K562 (cell line): ENCODE data around the gene SMIM23. TPM values are rescaled to one million over a fixed set of nuclear protein-coding genes. Genes with fewer than 3 reads are reported as not detected.

Experiments
- ATAC-seq: fragments of 200-7000 bp; cut with Tn5 transposase; 3 replicates; pipeline ENCODE4 v1.9.1; 2020; ENCODE audit warnings: moderate library complexity
- BruUV-seq: library from RNA; stranded (reverse); fragments of 400-500 nt; replicated peaks from 2 replicates; lab custom pipeline; 2021; lab: Mats Ljungman, UMichigan
- CTCF ChIA-PET: fragments of 300-600 bp; formaldehyde crosslinking; extraction: SDS; loops from one replicate; lab custom pipeline; 2021; ENCODE audit warnings: low intra/inter-chr PET ratio; lab: Yijun Ruan, JAX
- POLR2A ChIA-PET: fragments of 300-600, 350-650 bp; sonication (Branson Sonifier 250); formaldehyde crosslinking; extraction: SDS; loops from one replicate; lab custom pipeline; 2021; ENCODE audit warnings: antibody characterized with exemption, inconsistent platforms; lab: Yijun Ruan, JAX
- DNase-seq, 4 experiments: peaks; one replicate each; pipeline versions ENCODE4 v3.0.0 to v3.0.0-alpha.2; 2011 to 2018; ENCODE audit warnings: low spot score in 3 of 4, mixed read lengths in 3 of 4; ENCODE audit errors: extremely low read depth in 1 of 4
- FAIRE-seq: peaks from 2 replicates; lab custom pipeline; 2011; peaks lifted over from hg19 to GRCh38; lab: Jason Lieb, UNC
- H2AFZ ChIP-seq: 2 replicates; pipeline ENCODE4 v1.6.0; 2011; ENCODE audit warnings: low read depth, low read length, control low read depth, inconsistent platforms
- H3K27ac ChIP-seq: fragments of 200-600 bp; 3 replicates; pipeline ENCODE4 v1.8.0; 2011; ENCODE audit warnings: low read depth, mild to moderate bottlenecking, control low read depth, inconsistent platforms, low read length, moderate library complexity, mixed read lengths; ENCODE audit errors: extremely low read depth
- H3K27me3 ChIP-seq, 2 experiments: fragments of 300-600 bp in 1 of 2; 2 replicates in 1 of 2; 3 replicates in 1 of 2; pipeline versions ENCODE4 v1.6.0 to v1.8.0; 2011; ENCODE audit warnings: inconsistent platforms in 2 of 2, low read length in 2 of 2, mild to moderate bottlenecking in 1 of 2, mixed read lengths in 1 of 2, moderate library complexity in 1 of 2; ENCODE audit not compliant: control insufficient read depth in 2 of 2, insufficient read depth in 2 of 2
- H3K36me3 ChIP-seq: fragments of 300-600 bp; 3 replicates; pipeline ENCODE4 v1.8.0; 2011; ENCODE audit warnings: mild to moderate bottlenecking, low read length, inconsistent platforms; ENCODE audit not compliant: control insufficient read depth, insufficient read depth
- H3K4me1 ChIP-seq, 2 experiments: fragments of 200-600 bp in 1 of 2; replicated peaks in 1 of 2; 2 replicates in 1 of 2; 3 replicates in 1 of 2; pipeline versions ENCODE4 v1.5.1 to v1.8.0; 2011; ENCODE audit warnings: inconsistent platforms in 2 of 2, low read length in 2 of 2, mild to moderate bottlenecking in 1 of 2, mixed read lengths in 1 of 2, moderate library complexity in 1 of 2; ENCODE audit not compliant: control insufficient read depth in 2 of 2, insufficient read depth in 2 of 2
- H3K4me2 ChIP-seq: 2 replicates; pipeline ENCODE4 v1.6.1; 2011; ENCODE audit warnings: low read length, control low read depth, inconsistent platforms, mixed read lengths; ENCODE audit not compliant: insufficient read depth
- H3K4me3 ChIP-seq: fragments of 200-600 bp; sonication (generic), shearing (Covaris generic); 2 replicates; pipeline ENCODE4 v1.5.1; 2016; ENCODE audit warnings: control low read depth, inconsistent platforms
- H3K79me2 ChIP-seq: fragments of 200-600 bp; 3 replicates; pipeline ENCODE4 v1.8.0; 2011; ENCODE audit warnings: low read length, inconsistent platforms; ENCODE audit not compliant: control insufficient read depth, insufficient read depth
- H3K9ac ChIP-seq, 2 experiments: 2 replicates each; pipeline versions ENCODE4 v1.6.0 to v1.6.1; 2011; ENCODE audit warnings: low read depth in 2 of 2, low read length in 2 of 2, control low read depth in 1 of 2, inconsistent platforms in 1 of 2, mild to moderate bottlenecking in 1 of 2, mixed read lengths in 1 of 2; ENCODE audit not compliant: insufficient read depth in 1 of 2
- H3K9me1 ChIP-seq: one replicate; pipeline ENCODE4 v1.6.0; 2011; ENCODE audit warnings: inconsistent platforms, mild to moderate bottlenecking, low read length, moderate library complexity; ENCODE audit not compliant: control insufficient read depth, insufficient read depth
- H3K9me3 ChIP-seq: replicated peaks from 2 replicates; pipeline ENCODE4 v1.5.1; 2011; ENCODE audit warnings: low read depth, low read length, inconsistent platforms; ENCODE audit not compliant: control insufficient read depth, insufficient read depth
- H4K20me1 ChIP-seq: replicated peaks from 2 replicates; pipeline ENCODE4 v1.6.1; 2011; ENCODE audit warnings: low read length, inconsistent platforms, mixed read lengths; ENCODE audit not compliant: control insufficient read depth, insufficient read depth
- ARID3B ChIP-seq: fragments of 250-450 bp; sonication (Bioruptor Pico); IDR thresholded peaks from 2 replicates; pipeline ENCODE4 v1.4.0; 2020; ENCODE audit warnings: borderline replicate concordance
- CEBPB ChIP-seq: fragments of 450-650 bp; IDR thresholded peaks from 2 replicates; pipeline ENCODE4 v1.6.1; 2016; ENCODE audit warnings: missing genetic modification characterization, missing compliant biosample characterization
- CEBPG ChIP-seq, 3 experiments: fragments of 200-800 bp in 1 of 3; sonication (Bioruptor generic) in 1 of 3; sonication (generic) in 1 of 3; formaldehyde crosslinking in 1 of 3; IDR thresholded peaks in 2 of 3; conservative IDR thresholded peaks in 1 of 3; 2 replicates each; pipeline versions ENCODE4 v1.6.1 to v1.8.0; 2016 to 2022; ENCODE audit warnings: missing compliant biosample characterization in 2 of 3, missing genetic modification characterization in 2 of 3, mild to moderate bottlenecking in 1 of 3, missing genetic modification reagents in 1 of 3
- CHD1 ChIP-seq: fragments of 200-600 bp; sonication (generic); IDR thresholded peaks from one replicate; pipeline ENCODE4 v1.6.1; 2012; ENCODE audit warnings: mild to moderate bottlenecking, moderate library complexity, low read length, inconsistent platforms
- COPS2 ChIP-seq: fragments of 450-650 bp; conservative IDR thresholded peaks from 2 replicates; pipeline ENCODE4 v1.6.1; 2016; ENCODE audit warnings: mild to moderate bottlenecking, moderate library complexity
- FOXK1 ChIP-seq: sonication (generic); formaldehyde crosslinking; IDR thresholded peaks from 2 replicates; pipeline ENCODE4 v1.8.0; 2022; ENCODE audit warnings: missing genetic modification reagents, mild to moderate bottlenecking, borderline replicate concordance
- JUNB ChIP-seq: fragments of 450-650 bp; formaldehyde crosslinking; conservative IDR thresholded peaks from 2 replicates; pipeline ENCODE4 v1.4.0; 2020; ENCODE audit warnings: mild to moderate bottlenecking
- KAT8 ChIP-seq: fragments of 450-650 bp; IDR thresholded peaks from 2 replicates; pipeline ENCODE4 v1.6.1; 2016; ENCODE audit warnings: low read depth, mild to moderate bottlenecking
- MCM7 ChIP-seq, 2 experiments: fragments of 450-650 bp; IDR thresholded peaks; 2 replicates each; pipeline ENCODE4 v1.6.1; 2016 to 2018
- RBBP5 ChIP-seq: fragments of 200-600 bp; sonication (generic); IDR thresholded peaks from 2 replicates; pipeline ENCODE4 v1.6.1; 2012; ENCODE audit warnings: borderline replicate concordance, mild to moderate bottlenecking, low read length, control low read depth, inconsistent platforms; ENCODE audit not compliant: insufficient read depth, poor library complexity, severe bottlenecking
- TCF7L2 ChIP-seq: fragments of 150-350 bp; IDR thresholded peaks from 2 replicates; pipeline ENCODE4 v1.6.1; 2016; ENCODE audit warnings: low read depth, mild to moderate bottlenecking, low read length, moderate library complexity
- WGBS: fragments of 100-300 bp; shearing (Covaris generic); methylation state at CpG from one replicate; pipeline ENCODE4 v1.1.6; 2016; ENCODE audit warnings: low coverage, mixed read lengths; ENCODE audit not compliant: insufficient coverage; ENCODE audit errors: missing lambda C conversion rate; 5-methylcytosine and 5-hydroxymethylcytosine counted together
- in situ Hi-C: fragments of 300-500 bp; cut with MboI; formaldehyde crosslinking; loops from 4 replicates; pipeline ENCODE4 v1.15.0; 2018; ENCODE audit warnings: inconsistent platforms, mixed read lengths
- intact Hi-C: fragments of 100-400 bp; cut with micrococcal nuclease; formaldehyde crosslinking; loops from 2 replicates; pipeline ENCODE4 v1.14.2; 2022
- polyA plus RNA-seq, 8 experiments: library from polyadenylated mRNA; depleted of rRNA in 4 of 8; stranded (reverse) in 5 of 8; unstranded in 3 of 8; fragments of >200 nt; fragmentation: Nextera tagmentation in 2 of 8; fragmentation: Illumina TruSeq in 1 of 8; extraction: Ambion mirVana in 2 of 8; extraction: Trizol in 1 of 8; gene quantifications; 2 replicates each; pipeline versions ENCODE4 v1.2.1 to v1.2.3, GENCODE V29; 2011 to 2014; ENCODE audit warnings: inconsistent platforms in 1 of 8, missing spikeins in 1 of 8
- total RNA-seq, 7 experiments: library from RNA; depleted of rRNA in 6 of 7; stranded (reverse); fragments of >200 nt in 6 of 7; fragmentation: Illumina TruSeq in 2 of 7; extraction: Trizol in 2 of 7; gene quantifications; 2 replicates each; pipeline versions ENCODE4 v1.2.1 to v1.2.3, GENCODE V29; 2011 to 2021; ENCODE audit warnings: low replicate concordance in 1 of 7
- TF ChIP-seq, protein P1 (sequence below): fragments of 450-650 bp; conservative IDR thresholded peaks from 2 replicates; pipeline ENCODE4 v1.6.1; 2016; ENCODE audit warnings: missing genetic modification characterization, low read depth, mild to moderate bottlenecking, control low read depth, missing compliant biosample characterization
- TF ChIP-seq, protein P2 (sequence below): sonication (generic); formaldehyde crosslinking; IDR thresholded peaks from 2 replicates; pipeline ENCODE4 v1.8.1; 2023; ENCODE audit warnings: mild to moderate bottlenecking, missing genetic modification reagents
- TF ChIP-seq, protein P3 (sequence below): fragments of 450-650 bp; IDR thresholded peaks from 2 replicates; pipeline ENCODE4 v1.7.0; 2016; ENCODE audit warnings: borderline replicate concordance

Gene SMIM23
- total and polyA plus RNA-seq, 9 of the 15 experiments (the other 6 are each of a cell fraction or from before 2014, with no cell fraction given), result not detected

- Histone ChIP-seq H3K27ac (no peak overlapping the region), H3K9me1 (no peaks in the 10 kb centered on the region), H3K9ac (no peak overlapping the region), H2AFZ (no peak overlapping the region), H3K36me3 (no peaks in the 10 kb centered on the region), H3K4me2 (no peak overlapping the region)
- CTCF ChIA-PET, result interaction anchor here (0.6 kb wide), 1 partner anchor 479 kb away, joined by 4 read pairs; no protein-coding TSS in a partner anchor
- no TSS peak for BruUV-seq
- no peak for FAIRE-seq
- WGBS, result 4% methylated on average over 7 of the region's 7 CpGs
- no peak for TF ChIP-seq FOXK1
- no peak for TF ChIP-seq ARID3B (CRISPR knock-in tag)
- no peak for TF ChIP-seq CEBPB (tag)
- TF ChIP-seq, protein P1, sequence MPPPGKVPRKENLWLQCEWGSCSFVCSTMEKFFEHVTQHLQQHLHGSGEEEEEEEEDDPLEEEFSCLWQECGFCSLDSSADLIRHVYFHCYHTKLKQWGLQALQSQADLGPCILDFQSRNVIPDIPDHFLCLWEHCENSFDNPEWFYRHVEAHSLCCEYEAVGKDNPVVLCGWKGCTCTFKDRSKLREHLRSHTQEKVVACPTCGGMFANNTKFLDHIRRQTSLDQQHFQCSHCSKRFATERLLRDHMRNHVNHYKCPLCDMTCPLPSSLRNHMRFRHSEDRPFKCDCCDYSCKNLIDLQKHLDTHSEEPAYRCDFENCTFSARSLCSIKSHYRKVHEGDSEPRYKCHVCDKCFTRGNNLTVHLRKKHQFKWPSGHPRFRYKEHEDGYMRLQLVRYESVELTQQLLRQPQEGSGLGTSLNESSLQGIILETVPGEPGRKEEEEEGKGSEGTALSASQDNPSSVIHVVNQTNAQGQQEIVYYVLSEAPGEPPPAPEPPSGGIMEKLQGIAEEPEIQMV (tag), result no peak
- TF ChIP-seq, protein P2, sequence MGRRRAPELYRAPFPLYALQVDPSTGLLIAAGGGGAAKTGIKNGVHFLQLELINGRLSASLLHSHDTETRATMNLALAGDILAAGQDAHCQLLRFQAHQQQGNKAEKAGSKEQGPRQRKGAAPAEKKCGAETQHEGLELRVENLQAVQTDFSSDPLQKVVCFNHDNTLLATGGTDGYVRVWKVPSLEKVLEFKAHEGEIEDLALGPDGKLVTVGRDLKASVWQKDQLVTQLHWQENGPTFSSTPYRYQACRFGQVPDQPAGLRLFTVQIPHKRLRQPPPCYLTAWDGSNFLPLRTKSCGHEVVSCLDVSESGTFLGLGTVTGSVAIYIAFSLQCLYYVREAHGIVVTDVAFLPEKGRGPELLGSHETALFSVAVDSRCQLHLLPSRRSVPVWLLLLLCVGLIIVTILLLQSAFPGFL, result no peak
- TF ChIP-seq CHD1, result no peak
- no peak for TF ChIP-seq RBBP5
- no peak for TF ChIP-seq MCM7 (IDR thresholded peaks at IDR 0.05)
- no peak for TF ChIP-seq TCF7L2
- TF ChIP-seq JUNB (CRISPR knock-in tag), result no peak
- TF ChIP-seq KAT8, result no peak
- TF ChIP-seq, protein P3, sequence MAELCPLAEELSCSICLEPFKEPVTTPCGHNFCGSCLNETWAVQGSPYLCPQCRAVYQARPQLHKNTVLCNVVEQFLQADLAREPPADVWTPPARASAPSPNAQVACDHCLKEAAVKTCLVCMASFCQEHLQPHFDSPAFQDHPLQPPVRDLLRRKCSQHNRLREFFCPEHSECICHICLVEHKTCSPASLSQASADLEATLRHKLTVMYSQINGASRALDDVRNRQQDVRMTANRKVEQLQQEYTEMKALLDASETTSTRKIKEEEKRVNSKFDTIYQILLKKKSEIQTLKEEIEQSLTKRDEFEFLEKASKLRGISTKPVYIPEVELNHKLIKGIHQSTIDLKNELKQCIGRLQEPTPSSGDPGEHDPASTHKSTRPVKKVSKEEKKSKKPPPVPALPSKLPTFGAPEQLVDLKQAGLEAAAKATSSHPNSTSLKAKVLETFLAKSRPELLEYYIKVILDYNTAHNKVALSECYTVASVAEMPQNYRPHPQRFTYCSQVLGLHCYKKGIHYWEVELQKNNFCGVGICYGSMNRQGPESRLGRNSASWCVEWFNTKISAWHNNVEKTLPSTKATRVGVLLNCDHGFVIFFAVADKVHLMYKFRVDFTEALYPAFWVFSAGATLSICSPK, result no peak
- no peak for TF ChIP-seq CEBPG (CRISPR knock-in tag; IDR thresholded peaks at IDR 0.05)
- TF ChIP-seq CEBPG (tag; conservative IDR thresholded peaks at IDR 0.05 in 1 of 2, IDR thresholded peaks at IDR 0.05 in 1 of 2), result no peak
- TF ChIP-seq COPS2, result no peak
- TF ChIP-seq, all 486 proteins: peak for 0
- no peaks in the 10 kb centered on the region for H4K20me1 ChIP-seq
- ATAC-seq (no peak), DNase-seq (no peak)
- H3K27me3 ChIP-seq, result peaks cover 7 to 18% of the 10 kb centered on the region in 2 experiments; a peak in 4 of 5 replicates
- in situ Hi-C loops, result no loop called here
- no peak overlapping the region for H3K4me3 ChIP-seq
- POLR2A ChIA-PET, result interaction anchor here (0.6 kb wide), 1 partner anchor 9 kb away, joined by 3 read pairs; no protein-coding TSS in a partner anchor
- H3K4me1 ChIP-seq, result peaks cover 0 to 4% of the 10 kb centered on the region in 2 experiments; a peak in 2 of 5 replicates
- intact Hi-C loops, result no loop called here
- H3K9me3 ChIP-seq, result no peaks in the 10 kb centered on the region
- no peaks in the 10 kb centered on the region for H3K79me2 ChIP-seq
Measured at GRCh38 chr5:171835066-171835465, 49.4 kb downstream of the SMIM23 start.
